DND-41 (cell line): ENCODE results near the gene C17orf58.

ENCODE experiments used
- EZH2 ChIP-seq: IDR thresholded peaks from 3 replicates; pipeline ENCODE4 v1.6.1; 2012; ENCODE audit warnings: borderline replicate concordance, low read depth, mild to moderate bottlenecking, moderate library complexity, low read length, inconsistent platforms; ENCODE audit not compliant: severe bottlenecking
- TF ChIP-seq, protein P1 (sequence below): IDR thresholded peaks from 2 replicates; pipeline ENCODE4 v1.5.1; 2012; ENCODE audit warnings: borderline replicate concordance, low read length, moderate library complexity, mild to moderate bottlenecking; ENCODE audit not compliant: poor library complexity, severe bottlenecking; ENCODE audit errors: extremely low read depth

DNA sequence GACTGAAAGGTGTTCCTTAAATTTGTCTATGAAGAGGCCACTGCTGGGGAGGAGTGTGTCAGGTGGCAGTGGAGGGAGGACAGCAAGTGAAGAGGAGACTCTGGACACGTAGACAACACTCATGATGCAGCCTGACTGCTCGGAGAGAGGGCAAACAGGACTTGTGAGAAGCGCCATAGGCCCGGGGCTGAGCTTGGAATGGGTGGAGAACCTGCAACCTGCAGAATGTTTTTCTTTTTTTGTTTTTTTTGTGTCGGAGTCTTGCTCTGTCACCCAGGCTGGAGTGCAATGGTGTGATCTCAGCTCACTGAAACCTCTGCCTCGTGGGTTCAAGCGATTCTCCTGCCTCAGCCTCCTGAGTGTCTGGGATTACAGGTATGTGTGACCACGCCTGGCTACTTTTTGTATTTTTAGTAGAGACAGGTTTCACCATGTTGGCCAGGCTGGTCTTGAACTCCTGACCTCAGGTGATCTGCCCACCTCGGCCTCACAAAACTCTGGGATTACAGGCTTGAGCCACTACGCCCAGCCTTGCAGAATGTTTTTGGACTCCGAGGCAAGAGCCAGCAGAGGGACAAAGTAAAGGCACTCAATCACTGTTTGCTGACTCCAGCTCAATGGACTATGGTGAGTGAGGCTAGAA is 18.9 kb upstream of the C17orf58 start:
- TF ChIP-seq, protein P1, sequence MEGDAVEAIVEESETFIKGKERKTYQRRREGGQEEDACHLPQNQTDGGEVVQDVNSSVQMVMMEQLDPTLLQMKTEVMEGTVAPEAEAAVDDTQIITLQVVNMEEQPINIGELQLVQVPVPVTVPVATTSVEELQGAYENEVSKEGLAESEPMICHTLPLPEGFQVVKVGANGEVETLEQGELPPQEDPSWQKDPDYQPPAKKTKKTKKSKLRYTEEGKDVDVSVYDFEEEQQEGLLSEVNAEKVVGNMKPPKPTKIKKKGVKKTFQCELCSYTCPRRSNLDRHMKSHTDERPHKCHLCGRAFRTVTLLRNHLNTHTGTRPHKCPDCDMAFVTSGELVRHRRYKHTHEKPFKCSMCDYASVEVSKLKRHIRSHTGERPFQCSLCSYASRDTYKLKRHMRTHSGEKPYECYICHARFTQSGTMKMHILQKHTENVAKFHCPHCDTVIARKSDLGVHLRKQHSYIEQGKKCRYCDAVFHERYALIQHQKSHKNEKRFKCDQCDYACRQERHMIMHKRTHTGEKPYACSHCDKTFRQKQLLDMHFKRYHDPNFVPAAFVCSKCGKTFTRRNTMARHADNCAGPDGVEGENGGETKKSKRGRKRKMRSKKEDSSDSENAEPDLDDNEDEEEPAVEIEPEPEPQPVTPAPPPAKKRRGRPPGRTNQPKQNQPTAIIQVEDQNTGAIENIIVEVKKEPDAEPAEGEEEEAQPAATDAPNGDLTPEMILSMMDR, result no peak
- TF ChIP-seq EZH2, result no peak
